ENCODE results near the gene BGLAP. TPM values are rescaled to one million over a fixed set of nuclear protein-coding genes. Genes with fewer than 3 reads are reported as not detected.

BGLAP gene
- polyA plus RNA-seq, 1 of the 3 experiments (the other 2 are of a cell fraction): 1.1 TPM

DNA sequence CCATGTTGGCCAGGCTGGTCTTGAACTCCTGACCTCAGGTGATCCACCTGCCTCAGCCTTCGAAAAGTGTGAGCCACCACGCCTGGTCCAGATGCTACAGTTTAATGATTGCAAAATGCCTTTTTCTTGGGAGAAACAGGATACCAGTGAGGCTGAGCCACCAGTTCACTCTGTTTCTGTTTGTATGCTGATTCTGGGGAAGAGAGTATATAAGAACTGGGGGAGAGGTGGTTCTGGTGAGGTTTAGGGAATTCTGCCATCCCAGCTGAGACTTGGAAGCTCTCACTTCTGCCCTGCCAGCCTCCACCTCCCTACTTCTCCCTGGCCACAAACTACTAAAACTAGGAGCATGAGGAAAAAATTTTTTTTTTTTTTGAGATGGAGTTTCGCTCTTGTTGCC is 37.3 kb upstream of the BGLAP start:
- CTCF ChIA-PET: interaction anchor here (1.3 to 2.0 kb wide), 2 partner anchors 20 to 115 kb away, joined by 3 to 7 read pairs; no protein-coding TSS in a partner anchor
- H3F3A ChIP-seq (replicated peaks; ENCODE audit: insufficient read depth): peaks cover 28% of the 10 kb centered on the region
- H4K20me1 ChIP-seq (ENCODE audit: insufficient read depth): no peaks in the 10 kb centered on the region
- H3K36me3 ChIP-seq (replicated peaks in 1 of 2; ENCODE audit: control insufficient read depth in 1 of 2, insufficient read depth in 2 of 2, low read length in 1 of 2): peaks cover 37 to 53% of the 10 kb centered on the region in 2 experiments
- 96% methylated on average over 3 of the region's 3 CpGs for WGBS (ENCODE audit: low lambda C conversion rate)
- DNase-seq: no peak
- peaks cover 52% of the 10 kb centered on the region for H3K79me2 ChIP-seq (ENCODE audit: insufficient read depth)
- TF ChIP-seq, protein P1, sequence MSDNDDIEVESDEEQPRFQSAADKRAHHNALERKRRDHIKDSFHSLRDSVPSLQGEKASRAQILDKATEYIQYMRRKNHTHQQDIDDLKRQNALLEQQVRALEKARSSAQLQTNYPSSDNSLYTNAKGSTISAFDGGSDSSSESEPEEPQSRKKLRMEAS (IDR thresholded peaks at IDR 0.05; ENCODE audit: low read depth): no peak
- TF ChIP-seq MEF2A (IDR thresholded peaks at IDR 0.05; ENCODE audit: borderline replicate concordance, low read depth) (no peak), TEAD4 (IDR thresholded peaks at IDR 0.05; ENCODE audit: borderline replicate concordance, insufficient read depth) (no peak), GATA2 (CRISPR knock-in tag; IDR thresholded peaks at IDR 0.05) (no peak), PBX3 (IDR thresholded peaks at IDR 0.05) (no peak), USF1 (IDR thresholded peaks at IDR 0.05; ENCODE audit: borderline replicate concordance, low read depth) (no peak), CHD2 (IDR thresholded peaks at IDR 0.05; ENCODE audit: low read length, partially characterized antibody) (no peak), RXRA (IDR thresholded peaks at IDR 0.05; ENCODE audit: borderline replicate concordance, low read depth) (no peak), FOXJ3 (CRISPR knock-in tag; IDR thresholded peaks at IDR 0.05) (no peak), TCF12 (IDR thresholded peaks at IDR 0.05) (no peak), EZH2phosphoT487 (IDR thresholded peaks at IDR 0.05; ENCODE audit: borderline replicate concordance, low read depth) (no peak), FOXM1 (IDR thresholded peaks at IDR 0.05; ENCODE audit: low read depth) (no peak), ELF1 (IDR thresholded peaks at IDR 0.05) (no peak), NFIC (IDR thresholded peaks at IDR 0.05; ENCODE audit: borderline replicate concordance) (no peak), SMC3 (IDR thresholded peaks at IDR 0.05; ENCODE audit: low read depth, low read length) (no peak), CTCF (IDR thresholded peaks at IDR 0.05) (no peak), JUND (IDR thresholded peaks at IDR 0.05) (no peak)
- TF ChIP-seq, protein P2, sequence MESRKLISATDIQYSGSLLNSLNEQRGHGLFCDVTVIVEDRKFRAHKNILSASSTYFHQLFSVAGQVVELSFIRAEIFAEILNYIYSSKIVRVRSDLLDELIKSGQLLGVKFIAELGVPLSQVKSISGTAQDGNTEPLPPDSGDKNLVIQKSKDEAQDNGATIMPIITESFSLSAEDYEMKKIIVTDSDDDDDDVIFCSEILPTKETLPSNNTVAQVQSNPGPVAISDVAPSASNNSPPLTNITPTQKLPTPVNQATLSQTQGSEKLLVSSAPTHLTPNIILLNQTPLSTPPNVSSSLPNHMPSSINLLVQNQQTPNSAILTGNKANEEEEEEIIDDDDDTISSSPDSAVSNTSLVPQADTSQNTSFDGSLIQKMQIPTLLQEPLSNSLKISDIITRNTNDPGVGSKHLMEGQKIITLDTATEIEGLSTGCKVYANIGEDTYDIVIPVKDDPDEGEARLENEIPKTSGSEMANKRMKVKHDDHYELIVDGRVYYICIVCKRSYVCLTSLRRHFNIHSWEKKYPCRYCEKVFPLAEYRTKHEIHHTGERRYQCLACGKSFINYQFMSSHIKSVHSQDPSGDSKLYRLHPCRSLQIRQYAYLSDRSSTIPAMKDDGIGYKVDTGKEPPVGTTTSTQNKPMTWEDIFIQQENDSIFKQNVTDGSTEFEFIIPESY (IDR thresholded peaks at IDR 0.05; ENCODE audit: borderline replicate concordance, low read depth): no peak
- no peaks in the 10 kb centered on the region for H3K9me2 ChIP-seq
- no peak overlapping the region for H3K4me3 ChIP-seq (ENCODE audit: low read depth in 2 of 2, low read length in 1 of 2)
- no peak overlapping the region for H3K4me2 ChIP-seq
- H3K27ac ChIP-seq (ENCODE audit: low read depth in 2 of 2, low read length in 1 of 2): no peak overlapping the region
- H3K9ac ChIP-seq: no peak overlapping the region
- H3K9me3 ChIP-seq: no peaks in the 10 kb centered on the region
- no peak overlapping the region for H2AFZ ChIP-seq (ENCODE audit: low read depth)
- H3K27me3 ChIP-seq (ENCODE audit: insufficient read depth): no peaks in the 10 kb centered on the region
- POLR2A ChIA-PET: no interaction called here
- H3K4me1 ChIP-seq (ENCODE audit: control insufficient read depth in 1 of 2, insufficient read depth in 2 of 2, low read depth in 1 of 2, low read length in 1 of 2): peaks cover 0 to 3% of the 10 kb centered on the region in 2 experiments; a peak in 3 of 4 replicates
